K562 (cell line): ENCODE data around the gene ATXN7L2. TPM values are rescaled to one million over a fixed set of nuclear protein-coding genes. Genes with fewer than 3 reads are reported as not detected.

Source experiments
- CBFA2T3 ChIP-seq: fragments of 450-650 bp; IDR thresholded peaks from 2 replicates; pipeline ENCODE4 v1.6.1; 2017
- FOXK2 ChIP-seq, 2 experiments: fragments of 450-650 bp; IDR thresholded peaks in 1 of 2; conservative IDR thresholded peaks in 1 of 2; 2 replicates each; pipeline ENCODE4 v1.6.1; 2016; ENCODE audit warnings: low read depth in 2 of 2, mild to moderate bottlenecking in 1 of 2
- HDAC2 ChIP-seq: fragments of 450-650 bp; IDR thresholded peaks from 2 replicates; pipeline ENCODE4 v1.6.1; 2016; ENCODE audit warnings: mild to moderate bottlenecking
- NCOA1 ChIP-seq: fragments of 450-650 bp; IDR thresholded peaks from 2 replicates; pipeline ENCODE4 v1.6.1; 2016; ENCODE audit warnings: low read depth
- polyA plus RNA-seq, 8 experiments: library from polyadenylated mRNA; depleted of rRNA in 4 of 8; stranded (reverse) in 5 of 8; unstranded in 3 of 8; fragments of >200 nt; fragmentation: Nextera tagmentation in 2 of 8; fragmentation: Illumina TruSeq in 1 of 8; extraction: Ambion mirVana in 2 of 8; extraction: Trizol in 1 of 8; gene quantifications; 2 replicates each; pipeline versions ENCODE4 v1.2.1 to v1.2.3, GENCODE V29; 2011 to 2014; ENCODE audit warnings: inconsistent platforms in 1 of 8, missing spikeins in 1 of 8
- total RNA-seq, 7 experiments: library from RNA; depleted of rRNA in 6 of 7; stranded (reverse); fragments of >200 nt in 6 of 7; fragmentation: Illumina TruSeq in 2 of 7; extraction: Trizol in 2 of 7; gene quantifications; 2 replicates each; pipeline versions ENCODE4 v1.2.1 to v1.2.3, GENCODE V29; 2011 to 2021; ENCODE audit warnings: low replicate concordance in 1 of 7
- TF ChIP-seq, protein P1 (sequence below): fragments of 250-450 bp; sonication (Bioruptor Pico); IDR thresholded peaks from 2 replicates; pipeline ENCODE4 v1.8.0; 2021; ENCODE audit warnings: mild to moderate bottlenecking, moderate library complexity
- TF ChIP-seq, protein P2 (sequence below), 2 experiments: fragments of 450-650 bp in 1 of 2; sonication (generic) in 1 of 2; formaldehyde crosslinking in 1 of 2; IDR thresholded peaks; 2 replicates each; pipeline versions ENCODE4 v1.7.1 to v1.9.0; 2016 to 2022; ENCODE audit warnings: inconsistent platforms in 1 of 2, mild to moderate bottlenecking in 1 of 2, missing genetic modification reagents in 1 of 2

Gene ATXN7L2
- total and polyA plus RNA-seq, 9 of the 15 experiments (the other 6 are each of a cell fraction or from before 2014, with no cell fraction given) = 0.21 to 10.4 (median 5.8) TPM

DNA sequence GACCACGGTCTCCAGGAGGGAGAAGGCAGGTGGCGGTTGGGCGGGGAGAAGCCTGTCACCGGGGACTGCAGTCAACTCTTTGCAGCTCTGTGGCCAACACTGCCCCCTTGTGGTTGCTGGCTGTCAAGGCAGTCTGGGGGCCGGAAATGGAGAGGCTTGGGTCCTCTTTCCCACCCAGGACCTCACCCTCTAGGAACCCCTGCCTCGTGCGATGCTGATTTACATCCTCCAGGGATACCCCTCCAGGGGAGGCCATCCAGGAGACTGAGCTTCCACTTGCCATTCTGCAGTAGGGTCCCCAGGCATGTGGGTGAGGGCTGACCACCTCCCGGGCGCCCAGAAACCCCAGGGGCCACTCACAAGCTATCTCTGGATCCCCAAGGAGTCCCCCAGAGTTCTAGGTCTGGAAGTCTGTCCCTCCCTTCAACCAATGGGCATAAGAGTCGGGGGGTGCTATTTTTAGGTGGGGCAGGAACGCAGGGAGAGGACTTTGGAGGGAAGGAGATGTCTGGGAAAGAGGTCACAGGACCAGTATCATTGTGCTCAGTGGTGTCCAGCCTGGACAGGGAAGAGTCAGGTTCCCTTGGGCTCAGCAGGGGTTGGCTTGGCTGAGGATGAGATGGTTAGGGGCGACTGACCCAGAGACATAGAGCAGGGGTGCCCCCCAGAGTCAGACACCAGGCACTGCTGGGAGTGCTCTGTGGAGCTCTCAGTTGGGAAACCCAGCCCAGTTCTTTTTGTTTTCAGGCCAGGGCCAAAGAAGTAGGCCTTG, 48.8 kb downstream of the ATXN7L2 start (continued):
- TF ChIP-seq, protein P1, sequence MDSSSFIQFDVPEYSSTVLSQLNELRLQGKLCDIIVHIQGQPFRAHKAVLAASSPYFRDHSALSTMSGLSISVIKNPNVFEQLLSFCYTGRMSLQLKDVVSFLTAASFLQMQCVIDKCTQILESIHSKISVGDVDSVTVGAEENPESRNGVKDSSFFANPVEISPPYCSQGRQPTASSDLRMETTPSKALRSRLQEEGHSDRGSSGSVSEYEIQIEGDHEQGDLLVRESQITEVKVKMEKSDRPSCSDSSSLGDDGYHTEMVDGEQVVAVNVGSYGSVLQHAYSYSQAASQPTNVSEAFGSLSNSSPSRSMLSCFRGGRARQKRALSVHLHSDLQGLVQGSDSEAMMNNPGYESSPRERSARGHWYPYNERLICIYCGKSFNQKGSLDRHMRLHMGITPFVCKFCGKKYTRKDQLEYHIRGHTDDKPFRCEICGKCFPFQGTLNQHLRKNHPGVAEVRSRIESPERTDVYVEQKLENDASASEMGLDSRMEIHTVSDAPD (CRISPR knock-in tag) = no peak
- TF ChIP-seq NCOA1 (no peak), HDAC2 (peak; percentile 42; the same call in 1 of the 2 replicates), FOXK2 (conservative IDR thresholded peaks at IDR 0.05 in 1 of 2, IDR thresholded peaks at IDR 0.05 in 1 of 2; ENCODE audit: low read depth in 2 of 2) (no peak), CBFA2T3 (no peak)
- TF ChIP-seq, protein P2, sequence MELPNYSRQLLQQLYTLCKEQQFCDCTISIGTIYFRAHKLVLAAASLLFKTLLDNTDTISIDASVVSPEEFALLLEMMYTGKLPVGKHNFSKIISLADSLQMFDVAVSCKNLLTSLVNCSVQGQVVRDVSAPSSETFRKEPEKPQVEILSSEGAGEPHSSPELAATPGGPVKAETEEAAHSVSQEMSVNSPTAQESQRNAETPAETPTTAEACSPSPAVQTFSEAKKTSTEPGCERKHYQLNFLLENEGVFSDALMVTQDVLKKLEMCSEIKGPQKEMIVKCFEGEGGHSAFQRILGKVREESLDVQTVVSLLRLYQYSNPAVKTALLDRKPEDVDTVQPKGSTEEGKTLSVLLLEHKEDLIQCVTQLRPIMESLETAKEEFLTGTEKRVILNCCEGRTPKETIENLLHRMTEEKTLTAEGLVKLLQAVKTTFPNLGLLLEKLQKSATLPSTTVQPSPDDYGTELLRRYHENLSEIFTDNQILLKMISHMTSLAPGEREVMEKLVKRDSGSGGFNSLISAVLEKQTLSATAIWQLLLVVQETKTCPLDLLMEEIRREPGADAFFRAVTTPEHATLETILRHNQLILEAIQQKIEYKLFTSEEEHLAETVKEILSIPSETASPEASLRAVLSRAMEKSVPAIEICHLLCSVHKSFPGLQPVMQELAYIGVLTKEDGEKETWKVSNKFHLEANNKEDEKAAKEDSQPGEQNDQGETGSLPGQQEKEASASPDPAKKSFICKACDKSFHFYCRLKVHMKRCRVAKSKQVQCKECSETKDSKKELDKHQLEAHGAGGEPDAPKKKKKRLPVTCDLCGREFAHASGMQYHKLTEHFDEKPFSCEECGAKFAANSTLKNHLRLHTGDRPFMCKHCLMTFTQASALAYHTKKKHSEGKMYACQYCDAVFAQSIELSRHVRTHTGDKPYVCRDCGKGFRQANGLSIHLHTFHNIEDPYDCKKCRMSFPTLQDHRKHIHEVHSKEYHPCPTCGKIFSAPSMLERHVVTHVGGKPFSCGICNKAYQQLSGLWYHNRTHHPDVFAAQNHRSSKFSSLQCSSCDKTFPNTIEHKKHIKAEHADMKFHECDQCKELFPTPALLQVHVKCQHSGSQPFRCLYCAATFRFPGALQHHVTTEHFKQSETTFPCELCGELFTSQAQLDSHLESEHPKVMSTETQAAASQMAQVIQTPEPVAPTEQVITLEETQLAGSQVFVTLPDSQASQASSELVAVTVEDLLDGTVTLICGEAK (IDR thresholded peaks at IDR 0.05) = peak; percentile 47; the same call in 1 of the 2 replicates
- TF ChIP-seq, protein P2 (CRISPR knock-in tag; IDR thresholded peaks at IDR 0.05) = no peak
